ENCODE measurements around the gene SERBP1.
"Not testable (repeated sequence)": the region's sequence is repeated elsewhere in the genome, so short reads cannot be mapped to it uniquely, and the experiment has no call there.

SERBP1 gene

DNA sequence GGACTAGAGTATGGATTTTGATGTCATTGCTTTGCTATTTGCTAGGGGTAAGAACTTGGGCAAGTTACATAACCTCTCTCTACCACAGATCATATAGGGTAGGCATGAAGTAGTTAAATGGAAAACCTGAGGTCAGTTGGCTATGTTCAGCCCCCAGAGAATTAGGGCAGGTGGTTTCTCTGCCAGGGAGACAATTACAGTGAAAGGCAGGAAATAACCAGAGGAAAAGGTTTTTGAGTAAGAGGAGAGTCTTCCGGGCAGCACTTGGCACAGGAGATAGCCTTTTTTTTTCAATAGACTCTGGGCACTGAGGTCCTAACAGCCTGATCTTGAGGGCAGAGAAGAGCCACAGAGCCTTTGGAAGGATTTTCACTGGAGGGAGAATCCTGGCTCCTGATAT is 16.7 kb upstream of the SERBP1 start:
- CTCF ChIA-PET = interaction anchor here (1.3 kb wide), 1 partner anchor 8 kb away, joined by 3 read pairs; no protein-coding TSS in a partner anchor
- POLR2A ChIA-PET = no interaction called here
- no peak for DNase-seq (ENCODE audit: extremely low spot score)
- TF ChIP-seq, protein P1, sequence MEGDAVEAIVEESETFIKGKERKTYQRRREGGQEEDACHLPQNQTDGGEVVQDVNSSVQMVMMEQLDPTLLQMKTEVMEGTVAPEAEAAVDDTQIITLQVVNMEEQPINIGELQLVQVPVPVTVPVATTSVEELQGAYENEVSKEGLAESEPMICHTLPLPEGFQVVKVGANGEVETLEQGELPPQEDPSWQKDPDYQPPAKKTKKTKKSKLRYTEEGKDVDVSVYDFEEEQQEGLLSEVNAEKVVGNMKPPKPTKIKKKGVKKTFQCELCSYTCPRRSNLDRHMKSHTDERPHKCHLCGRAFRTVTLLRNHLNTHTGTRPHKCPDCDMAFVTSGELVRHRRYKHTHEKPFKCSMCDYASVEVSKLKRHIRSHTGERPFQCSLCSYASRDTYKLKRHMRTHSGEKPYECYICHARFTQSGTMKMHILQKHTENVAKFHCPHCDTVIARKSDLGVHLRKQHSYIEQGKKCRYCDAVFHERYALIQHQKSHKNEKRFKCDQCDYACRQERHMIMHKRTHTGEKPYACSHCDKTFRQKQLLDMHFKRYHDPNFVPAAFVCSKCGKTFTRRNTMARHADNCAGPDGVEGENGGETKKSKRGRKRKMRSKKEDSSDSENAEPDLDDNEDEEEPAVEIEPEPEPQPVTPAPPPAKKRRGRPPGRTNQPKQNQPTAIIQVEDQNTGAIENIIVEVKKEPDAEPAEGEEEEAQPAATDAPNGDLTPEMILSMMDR (IDR thresholded peaks at IDR 0.05; ENCODE audit: control extremely low read depth, extremely low read depth, low read depth, missing control alignments) = no peak

DNA sequence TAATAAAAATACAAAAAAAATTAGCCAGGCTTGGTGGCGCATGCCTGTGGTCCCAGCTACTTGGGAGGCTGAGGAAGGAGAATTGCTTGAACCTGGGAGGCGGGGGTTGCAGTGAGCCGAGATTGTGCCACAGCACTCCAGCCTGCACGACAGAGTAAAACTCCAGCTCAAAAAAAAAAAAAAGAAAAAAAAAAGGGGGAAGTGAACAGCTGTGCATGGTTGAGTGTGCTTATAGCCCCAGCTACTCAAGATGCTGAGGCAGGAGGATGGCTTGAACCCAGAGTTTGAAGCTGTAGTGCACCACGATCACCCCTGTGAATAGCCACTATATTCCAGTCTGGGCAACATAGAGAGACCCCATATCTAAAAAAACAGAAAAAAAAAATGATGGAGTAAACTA is 15.8 kb upstream of the SERBP1 start:
- DNase-seq (ENCODE audit: extremely low spot score); POLR2A ChIA-PET: not testable (repeated sequence)
- CTCF ChIA-PET = interaction anchor here (1.3 kb wide), 1 partner anchor 9 kb away, joined by 3 read pairs; no protein-coding TSS in a partner anchor

DNA sequence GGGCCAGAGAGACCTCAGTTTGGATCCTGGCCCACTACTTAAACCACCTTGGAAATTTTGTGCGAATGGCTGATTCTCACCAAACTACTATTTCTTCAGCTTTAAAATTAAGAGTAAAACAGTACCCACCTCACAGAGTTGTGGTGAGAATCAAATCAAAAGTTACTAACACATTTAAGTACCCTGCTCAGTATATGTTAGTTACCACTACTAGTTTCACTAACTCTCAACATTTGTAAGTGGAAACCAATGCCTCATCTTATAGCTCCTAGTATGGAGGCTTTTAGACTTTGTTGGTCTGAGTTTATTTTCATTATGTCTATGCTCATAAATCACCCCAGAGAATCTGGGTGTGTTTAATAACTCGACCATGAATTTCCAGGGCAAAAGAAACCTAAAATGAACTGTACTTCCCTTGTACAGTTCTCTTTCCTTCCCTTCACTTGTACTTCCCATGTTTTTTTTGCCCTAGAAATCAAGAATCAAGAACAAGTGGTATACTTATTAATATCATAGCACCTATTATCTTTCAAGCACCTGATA is 11.6 kb upstream of the SERBP1 start:
- DNase-seq (ENCODE audit: extremely low spot score) = no peak
- POLR2A ChIA-PET = no interaction called here
- TF ChIP-seq, protein P1 (IDR thresholded peaks at IDR 0.05; ENCODE audit: control extremely low read depth, extremely low read depth, low read depth, missing control alignments) = no peak
- CTCF ChIA-PET = interaction anchor here (1.1 to 1.7 kb wide), 8 partner anchors 10 to 229 kb away, joined by 3 to 6 read pairs (median 3); no protein-coding TSS in a partner anchor

DNA sequence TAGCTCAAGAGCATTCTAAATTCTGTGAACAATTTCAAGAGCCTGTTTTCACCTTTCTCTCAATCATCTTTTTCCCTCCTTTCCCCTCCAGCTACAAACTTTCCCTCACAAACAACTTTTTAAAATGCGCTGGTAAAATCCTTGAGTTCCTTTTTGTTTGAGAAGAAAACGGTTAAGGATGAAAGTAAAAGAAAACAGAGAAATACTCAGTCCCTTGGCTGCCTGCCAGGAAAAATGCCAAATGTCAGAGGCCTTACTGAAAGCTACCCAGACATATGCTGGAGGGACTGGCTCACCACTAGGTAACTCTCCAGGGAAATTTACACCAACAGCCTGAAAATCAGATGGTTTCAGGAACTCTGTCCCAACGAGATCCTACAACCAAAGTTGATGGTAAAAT is 11.0 kb upstream of the SERBP1 start:
- POLR2A ChIA-PET = no interaction called here
- CTCF ChIA-PET = interaction anchor here (1.1 to 1.7 kb wide), 6 partner anchors 9 to 228 kb away, joined by 3 to 6 read pairs (median 4); no protein-coding TSS in a partner anchor
- TF ChIP-seq, protein P1 (IDR thresholded peaks at IDR 0.05; ENCODE audit: control extremely low read depth, extremely low read depth, low read depth, missing control alignments) = no peak
- DNase-seq (ENCODE audit: extremely low spot score) = no peak

DNA sequence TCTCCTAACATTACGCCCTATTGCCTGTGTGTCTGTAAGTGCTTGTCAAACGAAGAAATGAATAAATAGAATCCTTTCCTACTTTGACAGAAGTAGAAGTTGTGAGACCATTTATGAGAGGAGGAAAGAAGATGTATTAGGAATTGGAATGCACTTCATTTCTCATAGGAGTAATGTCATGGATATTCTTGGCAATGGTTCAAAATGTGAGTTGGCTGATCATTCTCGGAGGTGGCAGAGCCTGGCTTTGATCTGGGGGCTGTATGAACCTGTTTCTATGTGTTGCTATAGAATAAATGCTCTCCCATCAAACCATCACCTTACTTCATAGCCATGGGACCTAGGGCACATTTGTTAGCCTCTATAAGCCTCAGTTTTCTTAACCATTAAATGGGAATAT is 10.1 kb upstream of the SERBP1 start:
- no peak for DNase-seq (ENCODE audit: extremely low spot score)
- POLR2A ChIA-PET = no interaction called here
- TF ChIP-seq, protein P1 (IDR thresholded peaks at IDR 0.05; ENCODE audit: control extremely low read depth, extremely low read depth, low read depth, missing control alignments) = no peak
- CTCF ChIA-PET = interaction anchor here (1.3 kb wide), 1 partner anchor 8 kb away, joined by 6 read pairs; no protein-coding TSS in a partner anchor

DNA sequence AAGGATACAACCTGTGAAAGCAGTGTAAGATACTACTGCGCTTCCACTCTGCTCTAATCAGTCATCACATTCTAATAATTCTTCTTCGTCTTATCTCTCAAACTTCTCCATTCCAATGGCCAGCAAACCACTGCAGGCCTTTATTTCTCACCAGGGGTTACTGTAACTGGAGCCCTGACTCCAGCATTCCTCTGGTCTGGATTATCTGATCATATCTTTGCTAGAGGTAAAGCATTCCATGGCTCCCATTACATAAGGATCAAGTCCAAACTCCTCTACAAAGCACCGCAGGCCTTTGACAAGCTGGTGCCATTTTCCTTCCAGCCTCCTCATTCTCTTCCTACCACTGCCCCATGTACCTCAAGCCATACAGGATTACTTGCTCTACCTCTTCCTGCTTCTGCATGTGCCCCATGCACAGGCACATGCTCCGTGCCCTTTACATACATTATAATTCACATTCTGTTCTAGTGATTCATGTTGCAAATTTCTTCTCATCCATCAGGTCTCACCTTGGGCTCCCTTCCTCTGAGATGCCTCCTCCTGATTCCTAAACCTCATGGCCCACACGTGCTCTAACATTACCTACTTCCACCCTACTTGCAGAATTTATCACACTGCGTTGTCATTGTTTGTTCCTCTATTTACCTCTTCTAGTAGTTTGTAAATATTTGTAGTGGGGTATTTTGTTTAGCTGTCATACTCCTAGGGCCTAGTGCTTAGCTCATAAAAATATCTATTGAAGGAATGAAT is 9.3 kb upstream of the SERBP1 start:
- ChIA-PET CTCF (no interaction called here), POLR2A (interaction anchor here (0.7 kb wide), 1 partner anchor 315 kb away, joined by 3 read pairs; no protein-coding TSS in a partner anchor)
- TF ChIP-seq, protein P1 (IDR thresholded peaks at IDR 0.05; ENCODE audit: control extremely low read depth, extremely low read depth, low read depth, missing control alignments) = no peak
- no peak for DNase-seq (ENCODE audit: extremely low spot score)

DNA sequence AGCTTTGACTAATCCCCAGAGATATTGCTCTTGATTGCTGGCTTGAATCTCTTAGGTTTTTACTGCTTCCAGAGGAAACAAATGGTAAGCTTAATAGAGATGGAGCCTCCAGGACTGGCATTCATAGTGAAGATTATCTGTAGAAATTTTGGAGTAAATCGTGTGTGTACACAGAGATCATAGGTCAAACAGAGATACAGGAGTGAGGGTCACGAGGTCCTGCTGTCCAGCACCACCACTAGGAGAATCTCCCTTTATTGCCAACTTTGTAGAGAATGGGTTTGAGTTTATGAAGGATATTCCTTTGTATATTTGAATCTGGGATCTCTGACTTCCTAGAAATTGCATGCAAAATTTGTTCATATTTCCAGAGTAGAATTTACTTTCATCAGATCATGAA is 7.8 kb upstream of the SERBP1 start:
- TF ChIP-seq, protein P1 (IDR thresholded peaks at IDR 0.05; ENCODE audit: control extremely low read depth, extremely low read depth, low read depth, missing control alignments) = no peak
- ChIA-PET CTCF (interaction anchor here (1.1 to 2.8 kb wide), 3 partner anchors 17 to 227 kb away, joined by 3 to 10 read pairs (median 9); no protein-coding TSS in a partner anchor), POLR2A (no interaction called here)
- DNase-seq (ENCODE audit: extremely low spot score) = no peak

Data from GM10248 (cell line).